Measurements from ENCODE around the gene TRIM65. TPM values are rescaled to one million over a fixed set of nuclear protein-coding genes. Genes with fewer than 3 reads are reported as not detected.

TRIM65 gene
- total and polyA plus RNA-seq, 2 of the 13 experiments (the other 11 are each of a cell fraction or from before 2014, with no cell fraction given) = 10.3 to 22.4 TPM

DNA sequence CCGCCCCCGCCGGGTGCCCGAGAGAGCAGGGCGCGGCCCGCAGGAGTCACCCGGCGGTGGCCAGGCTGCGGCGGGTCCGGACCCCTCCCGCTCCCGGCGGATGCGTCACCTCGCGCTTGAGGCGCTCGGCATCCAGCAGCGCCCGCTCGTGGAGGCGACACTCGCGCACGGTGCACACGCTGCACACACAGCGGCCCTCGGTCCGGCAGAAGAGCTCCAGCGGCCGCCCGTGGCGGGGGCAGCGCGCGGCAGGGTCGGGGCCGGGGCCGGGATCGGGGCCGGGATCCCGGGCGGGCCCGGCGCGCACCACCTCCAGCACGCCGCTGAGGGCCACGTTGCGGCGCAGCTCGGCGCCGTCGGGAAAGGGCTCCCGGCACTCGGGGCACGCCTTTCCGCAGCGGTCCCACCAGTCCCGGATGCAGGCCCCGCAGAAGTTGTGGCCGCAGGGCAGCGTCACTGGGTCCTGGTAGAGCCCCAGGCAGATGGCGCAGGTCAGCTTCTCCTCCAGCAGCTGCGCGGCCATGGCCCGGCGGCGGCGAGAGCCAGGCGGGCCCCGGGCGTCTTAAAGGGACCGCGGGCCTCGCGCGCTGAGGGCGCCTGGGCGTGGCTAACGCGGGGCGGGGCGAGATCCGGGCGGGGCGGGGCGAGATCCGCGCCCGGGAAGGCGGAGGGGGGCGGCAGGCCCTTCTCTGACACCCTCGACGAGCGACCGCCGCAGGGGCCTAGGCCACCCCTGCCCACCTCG lies at the start of gene TRIM65 (continued):
- TF ChIP-seq, protein P1, sequence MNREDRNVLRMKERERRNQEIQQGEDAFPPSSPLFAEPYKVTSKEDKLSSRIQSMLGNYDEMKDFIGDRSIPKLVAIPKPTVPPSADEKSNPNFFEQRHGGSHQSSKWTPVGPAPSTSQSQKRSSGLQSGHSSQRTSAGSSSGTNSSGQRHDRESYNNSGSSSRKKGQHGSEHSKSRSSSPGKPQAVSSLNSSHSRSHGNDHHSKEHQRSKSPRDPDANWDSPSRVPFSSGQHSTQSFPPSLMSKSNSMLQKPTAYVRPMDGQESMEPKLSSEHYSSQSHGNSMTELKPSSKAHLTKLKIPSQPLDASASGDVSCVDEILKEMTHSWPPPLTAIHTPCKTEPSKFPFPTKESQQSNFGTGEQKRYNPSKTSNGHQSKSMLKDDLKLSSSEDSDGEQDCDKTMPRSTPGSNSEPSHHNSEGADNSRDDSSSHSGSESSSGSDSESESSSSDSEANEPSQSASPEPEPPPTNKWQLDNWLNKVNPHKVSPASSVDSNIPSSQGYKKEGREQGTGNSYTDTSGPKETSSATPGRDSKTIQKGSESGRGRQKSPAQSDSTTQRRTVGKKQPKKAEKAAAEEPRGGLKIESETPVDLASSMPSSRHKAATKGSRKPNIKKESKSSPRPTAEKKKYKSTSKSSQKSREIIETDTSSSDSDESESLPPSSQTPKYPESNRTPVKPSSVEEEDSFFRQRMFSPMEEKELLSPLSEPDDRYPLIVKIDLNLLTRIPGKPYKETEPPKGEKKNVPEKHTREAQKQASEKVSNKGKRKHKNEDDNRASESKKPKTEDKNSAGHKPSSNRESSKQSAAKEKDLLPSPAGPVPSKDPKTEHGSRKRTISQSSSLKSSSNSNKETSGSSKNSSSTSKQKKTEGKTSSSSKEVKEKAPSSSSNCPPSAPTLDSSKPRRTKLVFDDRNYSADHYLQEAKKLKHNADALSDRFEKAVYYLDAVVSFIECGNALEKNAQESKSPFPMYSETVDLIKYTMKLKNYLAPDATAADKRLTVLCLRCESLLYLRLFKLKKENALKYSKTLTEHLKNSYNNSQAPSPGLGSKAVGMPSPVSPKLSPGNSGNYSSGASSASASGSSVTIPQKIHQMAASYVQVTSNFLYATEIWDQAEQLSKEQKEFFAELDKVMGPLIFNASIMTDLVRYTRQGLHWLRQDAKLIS (CRISPR knock-in tag; IDR thresholded peaks at IDR 0.05) = no peak
- TF ChIP-seq, protein P2, sequence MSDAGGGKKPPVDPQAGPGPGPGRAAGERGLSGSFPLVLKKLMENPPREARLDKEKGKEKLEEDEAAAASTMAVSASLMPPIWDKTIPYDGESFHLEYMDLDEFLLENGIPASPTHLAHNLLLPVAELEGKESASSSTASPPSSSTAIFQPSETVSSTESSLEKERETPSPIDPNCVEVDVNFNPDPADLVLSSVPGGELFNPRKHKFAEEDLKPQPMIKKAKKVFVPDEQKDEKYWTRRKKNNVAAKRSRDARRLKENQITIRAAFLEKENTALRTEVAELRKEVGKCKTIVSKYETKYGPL (CRISPR knock-in tag; IDR thresholded peaks at IDR 0.05) = peak; percentile 72; the same call in 1 of the 2 replicates
- no peak for TF ChIP-seq CHD2 (IDR thresholded peaks at IDR 0.05; ENCODE audit: low read depth, low read length)
- no peak for TF ChIP-seq NR2F2 (IDR thresholded peaks at IDR 0.05; ENCODE audit: borderline replicate concordance, low read depth)
- peak; percentile 28; the same call in 1 of the 2 replicates for TF ChIP-seq KDM3A (CRISPR knock-in tag; IDR thresholded peaks at IDR 0.05; ENCODE audit: low read depth)
- no peak for TF ChIP-seq ZNF619 (CRISPR knock-in tag; IDR thresholded peaks at IDR 0.05)
- TF ChIP-seq THAP11 (CRISPR knock-in tag; IDR thresholded peaks at IDR 0.05) = peak; percentile 67
- TF ChIP-seq KAT7 (CRISPR knock-in tag; IDR thresholded peaks at IDR 0.05; ENCODE audit: borderline replicate concordance) = peak; percentile 30; the same call in 1 of the 2 replicates
- TF ChIP-seq ZNF768 (CRISPR knock-in tag; IDR thresholded peaks at IDR 0.05) = peak; percentile 42; the same call in 1 of the 2 replicates
- peak; percentile 33; the same call in 1 of the 2 replicates for TF ChIP-seq RARG (CRISPR knock-in tag; IDR thresholded peaks at IDR 0.05; ENCODE audit: low read depth)
- TF ChIP-seq IKZF1 (IDR thresholded peaks at IDR 0.05) = no peak
- TF ChIP-seq KLF6 (CRISPR knock-in tag; IDR thresholded peaks at IDR 0.05) = no peak; the same call in 1 of the 2 replicates
- peak; percentile 25; the same call in 1 of the 2 replicates for TF ChIP-seq ETV6 (CRISPR knock-in tag; conservative IDR thresholded peaks at IDR 0.05)
- TF ChIP-seq ZSCAN30 (CRISPR knock-in tag; IDR thresholded peaks at IDR 0.05) = no peak
- peak; percentile 70; the same call in 1 of the 2 replicates for TF ChIP-seq ZNF383 (CRISPR knock-in tag; IDR thresholded peaks at IDR 0.05; ENCODE audit: borderline replicate concordance)
- TF ChIP-seq CREM (IDR thresholded peaks at IDR 0.05) = no peak
- no peak for TF ChIP-seq CREM (CRISPR knock-in tag; IDR thresholded peaks at IDR 0.05)
- no peak for TF ChIP-seq ZC3H4 (CRISPR knock-in tag; IDR thresholded peaks at IDR 0.05; ENCODE audit: borderline replicate concordance)
- TF ChIP-seq ZNF772 (CRISPR knock-in tag; IDR thresholded peaks at IDR 0.05) = no peak
- TF ChIP-seq JUNB (CRISPR knock-in tag; IDR thresholded peaks at IDR 0.05; ENCODE audit: borderline replicate concordance) = no peak
- TF ChIP-seq CHD4 (IDR thresholded peaks at IDR 0.05; ENCODE audit: borderline replicate concordance, low read length) = no peak
- peak; percentile 81 for TF ChIP-seq SP4 (CRISPR knock-in tag; IDR thresholded peaks at IDR 0.05)
- TF ChIP-seq NFYC (CRISPR knock-in tag; IDR thresholded peaks at IDR 0.05) = no peak; the same call in 1 of the 2 replicates
- no peak for TF ChIP-seq MAFK (conservative IDR thresholded peaks at IDR 0.05 in 1 of 2, IDR thresholded peaks at IDR 0.05 in 1 of 2; ENCODE audit: low read length in 2 of 2)
- no peak for TF ChIP-seq WIZ (CRISPR knock-in tag; IDR thresholded peaks at IDR 0.05)
- TF ChIP-seq RFX3 (CRISPR knock-in tag; IDR thresholded peaks at IDR 0.05) = no peak
- TF ChIP-seq HOXA9 (CRISPR knock-in tag; IDR thresholded peaks at IDR 0.05; ENCODE audit: borderline replicate concordance) = peak; percentile 84; the same call in 1 of the 2 replicates
- no peak for TF ChIP-seq RBM39 (IDR thresholded peaks at IDR 0.05; ENCODE audit: low read depth, low read length, poor library complexity, severe bottlenecking)

Measured in HepG2 (cell line).